Measurements from ENCODE around the gene ANXA2R. TPM values are rescaled to one million over a fixed set of nuclear protein-coding genes. Genes with fewer than 3 reads are reported as not detected.
"Not testable (repeated sequence)": the region's sequence is repeated elsewhere in the genome, so short reads cannot be mapped to it uniquely, and the experiment has no call there.

ANXA2R gene
- total RNA-seq, result 26.2 and 26.6 TPM in 2 replicates

DNA sequence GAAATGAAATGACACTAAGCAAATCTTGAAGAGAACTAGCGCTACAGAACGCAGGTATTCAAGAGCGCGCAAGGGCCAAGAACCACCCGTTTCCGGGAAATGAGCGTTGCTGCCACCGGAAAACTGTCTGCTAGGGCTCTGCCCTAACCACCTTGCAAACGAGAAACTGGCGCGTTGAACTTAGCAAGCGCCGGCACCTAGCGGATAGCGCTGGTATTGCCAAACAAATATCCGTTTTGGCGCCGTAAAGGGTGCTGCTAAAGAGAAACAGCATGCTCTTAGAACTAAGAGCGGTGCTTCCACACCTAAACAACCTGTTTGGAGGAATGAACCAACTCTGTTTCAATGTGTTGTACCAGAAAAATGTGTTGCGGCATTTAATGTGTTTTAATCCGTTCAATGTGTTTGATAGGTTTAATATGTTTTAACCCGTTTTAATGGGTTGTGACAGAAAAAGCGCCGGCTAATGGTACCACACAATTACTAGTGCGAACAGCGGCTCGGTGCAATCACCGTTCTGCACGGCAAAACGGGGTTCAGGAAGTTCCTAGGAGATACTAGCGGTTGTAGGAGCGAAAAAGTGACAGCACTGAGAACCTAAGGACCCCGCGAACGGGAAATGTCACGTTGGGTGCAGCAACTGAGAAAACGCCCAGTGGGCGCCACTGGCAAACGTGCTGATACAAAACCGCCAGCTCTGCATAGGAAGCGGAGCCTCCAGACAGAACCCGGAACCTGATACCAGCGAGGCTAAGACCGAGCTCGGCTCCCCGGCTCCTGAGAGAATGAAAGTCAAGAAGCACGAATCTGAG lies at the start of gene ANXA2R:
TSS of gene ANXA2R (minus strand) at position 33 of the 812 bp plus-strand sequence. CDS start 273 bp downstream, outside the sequence.
- intact Hi-C loops (cut with micrococcal nuclease), result loop anchor here (1.0 kb wide), 8 partner anchors 25 to 1136 kb away; partner anchors contain the start of genes HMGCS1 and RIMOC1

- intact Hi-C loops (cut with micrococcal nuclease), result not testable (repeated sequence)
Observed at GRCh38 chr5:43086118-43086908, 46.2 kb upstream of the ANXA2R start.

GRCh38 chr5:43085453-43085852 lies 45.3 kb upstream of the ANXA2R start:
- intact Hi-C loops (cut with micrococcal nuclease), result no loop called here

DNA sequence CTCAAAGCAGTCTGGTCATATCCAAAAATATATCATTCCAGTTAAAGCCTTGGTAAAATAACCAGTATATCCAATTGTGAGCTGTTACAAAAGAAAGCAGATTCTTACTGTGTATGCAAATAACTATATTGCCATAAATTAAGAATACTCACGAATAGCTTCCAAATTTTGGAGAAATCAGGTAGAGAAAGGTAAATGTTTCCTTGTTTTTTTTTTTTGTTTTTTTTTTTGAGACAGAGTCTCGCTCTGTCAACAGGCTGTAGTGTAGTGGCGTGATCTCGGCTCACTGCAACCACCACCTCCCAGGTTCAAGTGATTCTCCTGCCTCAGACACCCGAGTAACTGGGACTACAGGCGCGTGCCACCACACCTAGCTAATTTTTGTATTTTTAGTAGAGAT lies 44.3 kb upstream of the ANXA2R start:
- intact Hi-C loops (cut with micrococcal nuclease), result not testable (repeated sequence)

DNA sequence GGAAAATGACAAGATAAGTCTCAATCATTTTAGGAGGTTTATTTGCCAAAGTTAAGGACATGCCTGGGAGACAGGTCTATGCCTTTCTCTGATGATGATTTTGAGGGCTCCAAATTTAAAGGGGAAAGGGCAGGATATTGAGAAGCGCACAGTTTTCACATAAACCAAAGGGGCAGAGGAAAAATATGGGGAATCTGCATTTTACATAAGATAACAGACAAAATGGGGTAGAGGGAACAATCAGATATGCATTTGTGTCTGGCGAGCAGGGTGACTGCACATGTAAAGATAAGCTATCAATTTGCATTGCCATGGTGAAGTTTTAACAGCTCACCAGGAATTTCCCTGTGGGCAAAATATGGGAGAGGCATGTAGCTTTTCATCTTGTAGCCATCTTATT lies 41.2 kb upstream of the ANXA2R start:
- intact Hi-C loops (cut with micrococcal nuclease), result not testable (repeated sequence)

GRCh38 chr5:43078956-43079355 lies 38.8 kb upstream of the ANXA2R start:
- intact Hi-C loops (cut with micrococcal nuclease), result no loop called here

- intact Hi-C loops (cut with micrococcal nuclease), result not testable (repeated sequence)
Observed at GRCh38 chr5:43077446-43078191, 37.5 kb upstream of the ANXA2R start.

GRCh38 chr5:43075319-43076293 lies 35.5 kb upstream of the ANXA2R start:
- intact Hi-C loops (cut with micrococcal nuclease), result loop anchor here (2.0 kb wide), 1 partner anchor 409 kb away; no protein-coding TSS in a partner anchor

DNA sequence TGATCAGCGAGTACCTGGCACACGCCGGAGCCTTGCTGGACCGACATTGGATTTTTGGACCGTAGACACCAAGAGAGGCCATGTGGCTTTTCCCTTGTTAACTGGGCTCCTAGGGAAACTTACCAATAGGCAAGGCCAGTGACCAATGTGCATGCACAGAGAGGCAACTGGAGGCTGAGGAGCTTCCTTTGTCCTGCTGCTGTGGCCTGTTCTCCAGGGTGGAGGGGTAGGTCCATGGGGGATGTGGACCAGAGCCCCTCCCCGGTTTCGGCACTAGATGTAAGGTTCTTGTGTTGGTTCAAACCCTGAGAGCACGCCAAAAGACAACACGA lies 34.8 kb upstream of the ANXA2R start:
- intact Hi-C loops (cut with micrococcal nuclease), result loop anchor here (1.0 to 2.0 kb wide), 4 partner anchors 30 to 410 kb away; no protein-coding TSS in a partner anchor

DNA sequence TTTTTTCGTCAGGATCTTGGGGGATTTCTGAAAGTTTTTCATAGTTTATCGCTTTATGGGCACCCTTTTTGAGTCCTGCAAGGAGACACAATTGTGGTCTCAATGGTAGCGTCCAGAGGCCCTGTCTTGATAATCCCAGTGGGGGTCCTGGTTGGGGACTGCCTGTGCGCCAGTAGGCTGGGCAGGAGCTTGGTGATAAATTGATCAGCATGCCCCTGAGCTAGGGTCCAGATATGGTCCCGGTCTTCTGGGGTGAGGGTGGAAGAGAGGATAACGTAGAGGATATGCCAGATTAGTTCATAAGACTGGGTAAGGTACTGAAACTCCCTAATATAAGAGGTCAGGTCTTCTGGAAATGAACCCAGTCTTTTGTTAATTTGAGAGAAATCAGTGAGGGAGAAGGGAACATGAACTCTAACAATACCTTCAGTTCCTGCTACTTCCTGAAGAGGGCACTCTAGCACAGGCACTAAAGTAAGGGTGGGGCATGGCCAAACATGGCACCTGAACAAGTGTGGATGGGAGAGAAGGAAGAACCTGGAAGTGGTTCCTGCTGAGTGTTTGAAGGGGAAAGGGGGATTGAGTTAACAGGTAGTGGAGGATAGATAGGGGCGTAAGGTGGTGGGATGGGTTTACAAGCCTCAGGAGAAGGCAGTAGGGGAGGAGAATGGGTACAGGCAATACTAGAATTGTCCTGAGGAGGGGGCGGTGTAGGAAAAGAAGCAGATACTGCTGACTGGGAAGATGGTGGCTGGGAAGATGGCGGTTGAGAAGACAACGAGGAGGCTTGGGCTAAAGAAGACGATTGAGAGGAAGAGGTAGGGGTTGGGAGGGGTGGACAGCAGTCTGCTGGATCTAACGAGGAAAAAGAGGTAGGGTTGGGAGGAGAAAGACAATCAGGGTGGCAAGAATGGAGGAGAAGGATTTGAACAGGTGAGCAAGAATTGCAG lies 33.8 kb upstream of the ANXA2R start:
- intact Hi-C loops (cut with micrococcal nuclease), result loop anchor here (1.0 to 2.0 kb wide), 4 partner anchors 31 to 411 kb away; no protein-coding TSS in a partner anchor

GRCh38 chr5:43069401-43069720 lies 29.2 kb upstream of the ANXA2R start:
- intact Hi-C loops (cut with micrococcal nuclease), result loop anchor here (5.0 kb wide), 1 partner anchor 123 kb away; the partner anchor contains the start of gene NIM1K

- intact Hi-C loops (cut with micrococcal nuclease), result loop anchor here (5.0 kb wide), 1 partner anchor 124 kb away; the partner anchor contains the start of gene NIM1K
Observed at GRCh38 chr5:43068037-43068436, 27.9 kb upstream of the ANXA2R start.

DNA sequence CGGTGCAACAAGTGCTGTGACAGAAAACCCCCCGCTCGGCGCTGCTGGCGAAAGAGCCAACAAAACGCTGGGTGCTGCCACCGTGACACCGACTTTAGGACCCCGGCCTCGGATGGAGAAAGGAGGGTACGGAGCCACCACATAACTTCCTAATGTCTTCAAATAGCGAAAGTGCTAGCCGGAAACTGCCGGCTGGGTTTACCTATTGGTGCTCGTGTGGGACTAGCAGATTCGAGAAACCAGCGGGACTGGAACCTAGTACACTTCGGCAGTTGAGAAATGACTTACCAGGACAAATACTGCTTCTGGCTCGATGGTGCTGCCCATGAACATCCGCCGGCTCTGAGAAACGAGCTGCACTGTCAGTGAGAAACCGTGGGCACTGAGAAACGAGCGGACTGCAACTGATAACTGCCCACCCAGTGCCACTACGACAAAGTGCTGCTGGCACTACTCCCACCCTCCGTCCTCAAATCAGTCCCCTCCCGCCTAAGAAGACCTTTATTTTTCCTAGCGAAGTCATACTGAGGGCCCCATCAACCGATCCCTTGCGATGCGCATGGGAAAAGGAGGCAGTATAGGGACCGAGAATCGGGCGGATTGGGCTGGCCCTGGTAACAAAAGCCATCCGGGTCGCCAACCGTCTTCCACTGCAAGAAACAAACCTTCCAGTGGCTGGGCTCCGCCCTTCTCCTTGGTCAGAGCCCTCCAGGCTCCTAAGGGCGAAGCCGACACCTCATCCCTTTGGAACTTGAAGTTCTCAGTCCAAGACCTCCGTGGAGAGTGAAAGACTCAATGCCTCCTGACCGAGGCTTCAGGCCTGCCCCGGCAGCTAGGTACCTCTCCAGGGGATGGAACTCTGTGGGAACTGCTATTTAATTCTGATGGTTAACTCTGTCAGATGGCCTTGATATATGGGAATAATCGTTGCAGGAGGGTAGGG lies 27.0 kb upstream of the ANXA2R start:
- intact Hi-C loops (cut with micrococcal nuclease), result loop anchor here (1.0 to 5.0 kb wide), 8 partner anchors 38 to 536 kb away; partner anchors contain the start of genes HMGCS1, NIM1K, NNT and PAIP1

DNA sequence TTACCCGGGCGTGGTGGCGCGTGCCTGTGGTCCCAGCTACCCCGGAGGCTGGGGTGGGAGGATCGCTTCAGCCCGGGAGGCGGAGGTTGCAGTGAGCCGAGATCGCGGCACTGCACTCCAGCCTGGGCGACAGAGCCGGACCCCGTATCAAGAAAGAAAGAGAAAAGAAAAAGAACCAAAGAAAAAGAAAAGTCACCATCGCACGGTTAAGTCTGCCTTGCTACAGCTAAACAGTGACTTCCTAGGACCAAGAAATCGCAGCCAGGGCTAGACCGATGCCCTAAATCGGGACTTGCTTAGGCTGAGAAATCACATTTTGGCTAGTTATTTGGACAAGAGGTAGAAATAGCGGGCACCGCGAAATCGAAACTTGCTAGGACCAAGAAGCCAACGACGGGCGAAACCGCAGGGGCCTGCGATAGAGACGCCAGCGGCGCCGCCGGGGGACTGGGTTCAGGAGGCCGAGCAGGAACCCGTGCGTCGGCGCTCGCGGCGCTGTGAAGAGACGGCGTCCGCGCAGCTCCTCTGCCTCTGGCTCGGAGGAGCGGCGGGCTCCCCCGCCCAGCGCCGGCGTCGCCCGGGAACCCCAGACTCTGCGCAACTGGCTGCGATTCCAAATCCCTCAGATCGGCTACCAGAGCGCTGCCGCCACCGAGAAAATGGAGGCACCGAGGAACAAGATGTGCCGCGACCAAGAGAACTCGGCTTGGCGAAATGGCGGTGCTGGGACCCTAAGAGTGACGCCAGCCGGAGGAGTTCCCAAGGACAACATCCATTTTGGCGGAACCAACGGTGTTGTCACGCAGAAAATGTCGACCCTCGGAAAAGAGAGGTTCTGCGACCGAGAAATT lies 26.1 kb upstream of the ANXA2R start:
- intact Hi-C loops (cut with micrococcal nuclease), result loop anchor here (1.0 to 5.0 kb wide), 9 partner anchors 26 to 537 kb away; partner anchors contain the start of genes ANXA2R, NIM1K, NNT and PAIP1

- intact Hi-C loops (cut with micrococcal nuclease), result loop anchor here (1.0 to 5.0 kb wide), 5 partner anchors 25 to 156 kb away; partner anchors contain the start of genes ANXA2R and NIM1K
Observed at GRCh38 chr5:43065387-43065947, 25.3 kb upstream of the ANXA2R start.

DNA sequence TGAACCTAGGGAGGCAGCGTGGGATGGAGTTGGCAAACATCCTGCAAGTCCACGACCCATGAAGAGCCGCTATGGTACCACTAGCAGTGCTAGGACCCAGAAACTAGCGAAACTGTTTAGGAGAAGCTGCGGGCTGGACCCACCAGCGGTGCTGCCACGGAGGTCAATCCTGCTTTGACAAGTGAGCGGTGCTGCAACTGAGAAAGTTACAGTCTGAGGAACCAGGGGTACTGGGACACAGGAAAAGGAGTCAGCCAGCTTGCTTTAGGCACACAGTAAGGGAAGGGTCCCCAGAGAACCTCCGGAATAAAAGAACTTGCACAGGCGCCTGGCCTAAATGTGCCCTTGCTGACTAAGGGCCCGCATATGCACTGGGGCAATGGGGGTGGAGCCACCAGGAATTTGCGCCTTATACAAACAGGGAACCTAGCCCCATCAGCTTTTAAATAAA lies 23.6 kb upstream of the ANXA2R start:
- intact Hi-C loops (cut with micrococcal nuclease), result loop anchor here (1.0 kb wide), 1 partner anchor 43 kb away; no protein-coding TSS in a partner anchor
